Measurements from ENCODE around the gene TIMELESS. TPM values are rescaled to one million over a fixed set of nuclear protein-coding genes. Genes with fewer than 3 reads are reported as not detected.
"Not testable (repeated sequence)": the region's sequence is repeated elsewhere in the genome, so short reads cannot be mapped to it uniquely, and the experiment has no call there.

Gene TIMELESS
- 10 to 100 TPM in 2 of 4 donors, 1 to 10 TPM in 2; 3.2 to 21.6 (median 8.6) TPM for polyA plus RNA-seq
- long read RNA-seq, donor 1, full-length matches to known transcripts = 2 of 2 reads
- long read RNA-seq, donor 1, partial matches to known transcripts = 0 of 2 reads
- long read RNA-seq, donor 1, other reads (novel, unspliced or antisense) = 0 of 2 reads
- long read RNA-seq, donor 2, full-length matches to known transcripts = 1 of 1 reads
- long read RNA-seq, donor 2, partial matches to known transcripts = 0 of 1 reads
- long read RNA-seq, donor 2, other reads (novel, unspliced or antisense) = 0 of 1 reads
- long read RNA-seq, donor 3 = 0 reads
- long read RNA-seq, donor 4 = 0 reads
- long read RNA-seq, donor 5, full-length matches to known transcripts = 1 of 1 reads
- long read RNA-seq, donor 5, partial matches to known transcripts = 0 of 1 reads
- long read RNA-seq, donor 5, other reads (novel, unspliced or antisense) = 0 of 1 reads
- long read RNA-seq, donor 6 = 0 reads
- long read RNA-seq, donor 7 = 0 reads
- long read RNA-seq, donor 8 = 0 reads
- long read RNA-seq, donor 9 = 0 reads
- long read RNA-seq, donor 10, full-length matches to known transcripts = 1 of 7 reads
- long read RNA-seq, donor 10, partial matches to known transcripts = 6 of 7 reads
- long read RNA-seq, donor 10, other reads (novel, unspliced or antisense) = 0 of 7 reads

DNA sequence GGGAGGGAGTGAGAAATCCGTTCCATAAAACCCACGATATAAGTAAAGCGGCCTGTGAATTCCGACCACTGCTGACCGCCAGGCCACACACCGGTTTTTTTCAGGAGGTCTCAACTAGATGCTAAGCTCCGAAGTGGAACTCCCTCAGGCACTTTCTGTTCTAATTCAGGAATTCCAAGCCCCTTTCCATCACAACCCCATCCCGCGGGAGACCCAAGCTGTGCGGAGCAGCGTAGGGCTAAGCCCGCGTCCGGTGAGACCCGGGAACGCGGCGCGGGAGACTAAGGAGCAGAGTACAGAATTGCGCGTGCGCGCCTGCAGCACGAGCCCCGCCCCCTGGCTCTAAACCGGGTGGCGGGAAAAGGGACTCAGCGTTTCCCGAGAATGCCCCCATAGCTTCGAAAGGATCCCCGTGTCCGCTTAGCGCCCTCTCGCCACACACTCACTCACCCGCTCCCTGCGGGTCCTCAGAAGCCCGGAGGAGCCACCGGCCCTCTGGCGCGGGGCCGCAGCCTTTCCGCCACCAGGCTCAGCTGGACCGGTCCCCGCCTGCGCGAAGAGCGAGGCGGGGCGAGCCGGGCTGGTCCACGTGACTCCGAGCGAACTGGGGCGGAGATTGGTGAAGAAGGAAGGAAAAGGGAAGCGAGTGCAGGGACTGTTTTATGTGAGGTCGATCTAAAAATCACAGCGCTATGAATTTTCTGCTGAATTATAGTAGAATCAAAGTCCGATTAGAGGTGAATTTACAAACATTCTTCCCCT lies at the start of gene TIMELESS:
Gene TIMELESS (minus strand): TSS at position 567 of the 762 bp plus-strand sequence. CDS start 15,256 bp downstream, outside the sequence.
- FAIRE-seq (no peak), DNase-seq (peak; percentile 94 to 97)
- WGBS, 3 donors = 0% methylated on average over 58 of the region's 58 CpGs
- Histone ChIP-seq H3K27ac (ENCODE audit: low read depth in 1 of 3, low read length in 2 of 3) (peak within 1 kb of the TSS; percentile 5 to 86 (median 82)), H3K4me1 (ENCODE audit: control insufficient read depth in 3 of 3, insufficient read depth in 2 of 3, low read depth in 1 of 3, low read length in 2 of 3) (peaks cover 0 to 2% (median 0%) of the 10 kb centered on the region in 3 donors), H3K36me3 (ENCODE audit: control insufficient read depth in 3 of 3, insufficient read depth in 2 of 3, low read depth in 1 of 3, low read length in 3 of 3) (no peaks in the 10 kb centered on the region), H3K4me3 (ENCODE audit: low read depth in 1 of 3, low read length in 3 of 3) (peak within 1 kb of the TSS; percentile 64 to 86 (median 68)), H3K9me3 (ENCODE audit: control insufficient read depth in 2 of 2, insufficient read depth in 1 of 2, low read depth in 1 of 2, low read length in 1 of 2) (peaks cover 0 to 2% of the 10 kb centered on the region in 2 donors), H3K27me3 (ENCODE audit: control insufficient read depth in 3 of 3, insufficient read depth in 3 of 3, low read length in 3 of 3) (peaks cover 0 to 2% (median 0%) of the 10 kb centered on the region in 3 donors)

GRCh38 chr12:56498126-56498902 lies 49.1 kb upstream of the TIMELESS start:
- H3K4me1 ChIP-seq (ENCODE audit: control insufficient read depth in 3 of 3, insufficient read depth in 2 of 3, low read depth in 1 of 3, low read length in 2 of 3); FAIRE-seq; H3K4me3 ChIP-seq (ENCODE audit: low read depth in 1 of 3, low read length in 3 of 3); DNase-seq; H3K36me3 ChIP-seq (ENCODE audit: control insufficient read depth in 3 of 3, insufficient read depth in 2 of 3, low read depth in 1 of 3, low read length in 3 of 3); H3K27ac ChIP-seq (ENCODE audit: low read depth in 1 of 3, low read length in 2 of 3): not testable (repeated sequence)
- 40 to 59% (median 58%) methylated on average over 14 of the region's 14 CpGs for WGBS, 3 donors
- H3K9me3 ChIP-seq (ENCODE audit: control insufficient read depth in 2 of 2, insufficient read depth in 1 of 2, low read depth in 1 of 2, low read length in 1 of 2) = peaks cover 0 to 19% of the 10 kb centered on the region in 2 donors
- H3K27me3 ChIP-seq (ENCODE audit: control insufficient read depth in 3 of 3, insufficient read depth in 3 of 3, low read length in 3 of 3) = peaks cover 0 to 10% (median 0%) of the 10 kb centered on the region in 3 donors

GRCh38 chr12:56496704-56497103 lies 47.5 kb upstream of the TIMELESS start:
- not testable (repeated sequence) for FAIRE-seq
- DNase-seq = peak; percentile 22 to 27

GRCh38 chr12:56494481-56494880 lies 45.3 kb upstream of the TIMELESS start:
- H3K4me1 ChIP-seq (ENCODE audit: control insufficient read depth in 3 of 3, insufficient read depth in 2 of 3, low read depth in 1 of 3, low read length in 2 of 3); H3K4me3 ChIP-seq (ENCODE audit: low read depth in 1 of 3, low read length in 3 of 3); DNase-seq; FAIRE-seq; H3K27ac ChIP-seq (ENCODE audit: low read depth in 1 of 3, low read length in 2 of 3); H3K36me3 ChIP-seq (ENCODE audit: control insufficient read depth in 3 of 3, insufficient read depth in 2 of 3, low read depth in 1 of 3, low read length in 3 of 3): not testable (repeated sequence)
- Histone ChIP-seq H3K9me3 (ENCODE audit: control insufficient read depth in 2 of 2, insufficient read depth in 1 of 2, low read depth in 1 of 2, low read length in 1 of 2) (peaks cover 0 to 19% of the 10 kb centered on the region in 2 donors), H3K27me3 (ENCODE audit: control insufficient read depth in 3 of 3, insufficient read depth in 3 of 3, low read length in 3 of 3) (peaks cover 0 to 14% (median 0%) of the 10 kb centered on the region in 3 donors)
- 96 to 97% (median 97%) methylated on average over 22 to 27 of the region's 27 CpGs for WGBS, 3 donors

More at GRCh38 chr12:56496704-56497103, 47.5 kb upstream of the TIMELESS start:
- not testable (repeated sequence) for H3K36me3 ChIP-seq (ENCODE audit: control insufficient read depth in 3 of 3, insufficient read depth in 2 of 3, low read depth in 1 of 3, low read length in 3 of 3); H3K27ac ChIP-seq (ENCODE audit: low read depth in 1 of 3, low read length in 2 of 3); H3K4me1 ChIP-seq (ENCODE audit: control insufficient read depth in 3 of 3, insufficient read depth in 2 of 3, low read depth in 1 of 3, low read length in 2 of 3); H3K4me3 ChIP-seq (ENCODE audit: low read depth in 1 of 3, low read length in 3 of 3)
- 8 to 13% (median 13%) methylated on average over 15 to 17 of the region's 17 CpGs for WGBS, 3 donors
- H3K9me3 ChIP-seq (ENCODE audit: control insufficient read depth in 2 of 2, insufficient read depth in 1 of 2, low read depth in 1 of 2, low read length in 1 of 2) = peaks cover 0 to 19% of the 10 kb centered on the region in 2 donors
- H3K27me3 ChIP-seq (ENCODE audit: control insufficient read depth in 3 of 3, insufficient read depth in 3 of 3, low read length in 3 of 3) = peaks cover 0 to 10% (median 0%) of the 10 kb centered on the region in 3 donors

DNA sequence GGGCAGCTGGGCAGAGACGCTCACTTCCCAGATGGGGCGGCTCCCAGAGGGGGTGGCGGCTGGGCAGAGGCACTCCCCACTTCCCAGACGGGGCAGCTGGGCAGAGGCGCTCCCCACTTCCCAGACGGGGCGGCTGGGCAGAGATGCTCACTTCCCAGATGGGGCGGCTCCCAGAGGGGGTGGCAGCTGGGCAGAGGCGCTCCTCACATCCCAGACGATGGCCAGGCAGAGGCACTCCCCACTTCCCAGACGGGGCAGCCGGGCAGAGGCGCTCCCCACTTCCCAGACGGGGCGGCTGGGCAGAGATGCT lies 44.8 kb upstream of the TIMELESS start:
- not testable (repeated sequence) for H3K36me3 ChIP-seq (ENCODE audit: control insufficient read depth in 3 of 3, insufficient read depth in 2 of 3, low read depth in 1 of 3, low read length in 3 of 3)

DNA sequence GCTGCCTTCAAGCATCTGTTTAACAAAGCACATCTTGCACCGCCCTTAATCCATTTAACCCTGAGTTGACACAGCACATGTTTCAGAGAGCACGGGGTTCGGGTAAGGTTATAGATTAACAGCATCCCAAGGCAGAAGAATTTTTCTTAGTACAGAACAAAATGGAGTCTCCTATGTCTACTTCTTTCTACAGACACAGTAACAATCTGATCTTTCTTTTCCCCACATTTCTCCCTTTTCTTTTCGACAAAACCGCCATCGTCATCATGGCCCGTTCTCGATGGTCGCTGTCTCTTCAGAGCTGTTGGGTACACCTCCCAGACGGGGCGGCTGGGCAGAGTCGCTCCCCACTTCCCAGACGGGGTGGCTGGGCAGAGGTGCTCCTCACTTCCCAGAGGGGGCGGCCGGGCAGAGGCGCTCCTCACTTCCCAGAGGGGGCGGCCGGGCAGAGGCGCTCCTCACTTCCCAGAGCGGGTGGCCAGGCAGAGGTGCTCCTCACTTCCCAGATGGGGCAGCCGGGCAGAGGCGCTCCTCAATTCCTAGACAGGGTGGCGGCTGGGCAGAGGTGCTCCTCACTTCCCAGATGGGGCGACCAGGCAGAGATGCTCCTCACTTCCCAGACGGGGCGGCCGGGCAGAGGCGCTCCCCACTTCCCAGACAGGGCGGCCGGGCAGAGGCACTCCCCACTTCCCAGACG lies 44.3 kb upstream of the TIMELESS start:
- WGBS, 3 donors = 89 to 91% (median 90%) methylated on average over 30 to 31 of the region's 31 CpGs
- H3K9me3 ChIP-seq (ENCODE audit: control insufficient read depth in 2 of 2, insufficient read depth in 1 of 2, low read depth in 1 of 2, low read length in 1 of 2) = peaks cover 0 to 22% of the 10 kb centered on the region in 2 donors
- FAIRE-seq; H3K4me3 ChIP-seq (ENCODE audit: low read depth in 1 of 3, low read length in 3 of 3); H3K36me3 ChIP-seq (ENCODE audit: control insufficient read depth in 3 of 3, insufficient read depth in 2 of 3, low read depth in 1 of 3, low read length in 3 of 3); DNase-seq; H3K27ac ChIP-seq (ENCODE audit: low read depth in 1 of 3, low read length in 2 of 3); H3K4me1 ChIP-seq (ENCODE audit: control insufficient read depth in 3 of 3, insufficient read depth in 2 of 3, low read depth in 1 of 3, low read length in 2 of 3): not testable (repeated sequence)
- peaks cover 0 to 21% (median 1%) of the 10 kb centered on the region in 3 donors for H3K27me3 ChIP-seq (ENCODE audit: control insufficient read depth in 3 of 3, insufficient read depth in 3 of 3, low read length in 3 of 3)

More for the DNA sequence above, 44.8 kb upstream of the TIMELESS start:
- peaks cover 0 to 19% of the 10 kb centered on the region in 2 donors for H3K9me3 ChIP-seq (ENCODE audit: control insufficient read depth in 2 of 2, insufficient read depth in 1 of 2, low read depth in 1 of 2, low read length in 1 of 2)
- H3K4me1 ChIP-seq (ENCODE audit: control insufficient read depth in 3 of 3, insufficient read depth in 2 of 3, low read depth in 1 of 3, low read length in 2 of 3); FAIRE-seq; H3K27ac ChIP-seq (ENCODE audit: low read depth in 1 of 3, low read length in 2 of 3); H3K4me3 ChIP-seq (ENCODE audit: low read depth in 1 of 3, low read length in 3 of 3); DNase-seq: not testable (repeated sequence)
- WGBS, 3 donors = 93 to 97% (median 93%) methylated on average over 14 to 15 of the region's 15 CpGs
- peaks cover 0 to 16% (median 0%) of the 10 kb centered on the region in 3 donors for H3K27me3 ChIP-seq (ENCODE audit: control insufficient read depth in 3 of 3, insufficient read depth in 3 of 3, low read length in 3 of 3)

- Histone ChIP-seq H3K9me3 (ENCODE audit: control insufficient read depth in 2 of 2, insufficient read depth in 1 of 2, low read depth in 1 of 2, low read length in 1 of 2) (peaks cover 0 to 22% of the 10 kb centered on the region in 2 donors), H3K27me3 (ENCODE audit: control insufficient read depth in 3 of 3, insufficient read depth in 3 of 3, low read length in 3 of 3) (peaks cover 0 to 23% (median 1%) of the 10 kb centered on the region in 3 donors), H3K27ac (ENCODE audit: low read depth in 1 of 3, low read length in 2 of 3) (no peak overlapping the region), H3K4me3 (ENCODE audit: low read depth in 1 of 3, low read length in 3 of 3) (no peak overlapping the region), H3K36me3 (ENCODE audit: control insufficient read depth in 3 of 3, insufficient read depth in 2 of 3, low read depth in 1 of 3, low read length in 3 of 3) (no peaks in the 10 kb centered on the region), H3K4me1 (ENCODE audit: control insufficient read depth in 3 of 3, insufficient read depth in 2 of 3, low read depth in 1 of 3, low read length in 2 of 3) (peaks cover 0 to 14% (median 4%) of the 10 kb centered on the region in 3 donors)
- no peak for FAIRE-seq
- DNase-seq = peak; percentile 37 to 54
Measured at GRCh38 chr12:56490360-56490759, 41.1 kb upstream of the TIMELESS start.
